NCI-H526 treated with DMSO at 0.1 percent for 48 hours (cell line): ENCODE data around the gene BID.

Experiments used
- DNase-seq: peaks from one replicate; lab custom pipeline; 2025; lab: John Stamatoyannopoulos, UW

The BID gene

GRCh38 chr22:17738386-17739128 lies 35.7 kb downstream of the BID start:
- no peak for DNase-seq

GRCh38 chr22:17734187-17734586 lies 40.1 kb downstream of the BID start:
- DNase-seq = no peak

- DNase-seq = no peak
These were observed 40.8 kb downstream of the BID start for GRCh38 chr22:17733466-17733865.

GRCh38 chr22:17732251-17732854 lies 41.9 kb downstream of the BID start:
- no peak for DNase-seq

- no peak for DNase-seq
These were observed 44.7 kb downstream of the BID start for GRCh38 chr22:17729561-17729960.

GRCh38 chr22:17728786-17729185 lies 45.5 kb downstream of the BID start:
- DNase-seq = no peak

GRCh38 chr22:17726928-17727897 lies 47.1 kb downstream of the BID start:
- no peak for DNase-seq

- no peak for DNase-seq
These were observed 48.0 kb downstream of the BID start for GRCh38 chr22:17726006-17726927.

- DNase-seq = no peak
These were observed 48.8 kb downstream of the BID start for GRCh38 chr22:17725500-17725796.

- no peak for DNase-seq
These were observed 49.4 kb downstream of the BID start for GRCh38 chr22:17724678-17725499.

- no peak for DNase-seq
These were observed 50.0 kb downstream of the BID start for GRCh38 chr22:17724241-17724640.

GRCh38 chr22:17719911-17720310 lies 54.4 kb downstream of the BID start:
- no peak for DNase-seq

- no peak for DNase-seq
These were observed 56.6 kb downstream of the BID start for GRCh38 chr22:17717708-17718107.

GRCh38 chr22:17716529-17716928 lies 57.7 kb downstream of the BID start:
- no peak for DNase-seq

GRCh38 chr22:17712441-17712840 lies 61.8 kb downstream of the BID start:
- DNase-seq = no peak

GRCh38 chr22:17710023-17710422 lies 64.2 kb downstream of the BID start:
- no peak for DNase-seq

GRCh38 chr22:17707526-17707925 lies 66.7 kb downstream of the BID start:
- DNase-seq = no peak

- DNase-seq = no peak
These were observed 67.3 kb downstream of the BID start for GRCh38 chr22:17706947-17707346.

GRCh38 chr22:17705951-17706900 lies 68.0 kb downstream of the BID start:
- no peak for DNase-seq

GRCh38 chr22:17705546-17705945 lies 68.7 kb downstream of the BID start:
- DNase-seq = no peak
